PFSK-1 (cell line): ENCODE data around the gene PP2D1.

Source experiments
- FOXP2 ChIP-seq: optimal IDR thresholded peaks from 2 replicates; pipeline ENCODE3; 2011; ENCODE audit warnings: borderline replicate concordance, control low read depth, inconsistent platforms; ENCODE audit not compliant: insufficient read depth; ENCODE audit errors: extremely low read length, extremely low read depth
- POLR2AphosphoS5 ChIP-seq: IDR thresholded peaks from 2 replicates; pipeline ENCODE4 v1.6.1; 2012; ENCODE audit warnings: low read depth, mild to moderate bottlenecking, control low read depth, low read length, moderate library complexity
- SIN3A ChIP-seq: IDR thresholded peaks from 2 replicates; pipeline ENCODE4 v1.6.1; 2012; ENCODE audit warnings: mild to moderate bottlenecking, low read length, moderate library complexity, borderline replicate concordance; ENCODE audit not compliant: insufficient read depth
- TAF1 ChIP-seq: IDR thresholded peaks from 2 replicates; pipeline ENCODE4 v1.6.1; 2012; ENCODE audit warnings: low read length, control low read depth, borderline replicate concordance; ENCODE audit not compliant: insufficient read depth
- TF ChIP-seq, protein P1 (sequence below), 2 experiments: IDR thresholded peaks; 2 replicates each; pipeline versions ENCODE4 v1.6.1 to v1.8.0; 2011 to 2012; ENCODE audit warnings: low read depth in 2 of 2, low read length in 2 of 2, control low read depth in 1 of 2, inconsistent platforms in 1 of 2, mild to moderate bottlenecking in 1 of 2, moderate library complexity in 1 of 2; ENCODE audit not compliant: insufficient read depth in 1 of 2

Gene PP2D1

DNA sequence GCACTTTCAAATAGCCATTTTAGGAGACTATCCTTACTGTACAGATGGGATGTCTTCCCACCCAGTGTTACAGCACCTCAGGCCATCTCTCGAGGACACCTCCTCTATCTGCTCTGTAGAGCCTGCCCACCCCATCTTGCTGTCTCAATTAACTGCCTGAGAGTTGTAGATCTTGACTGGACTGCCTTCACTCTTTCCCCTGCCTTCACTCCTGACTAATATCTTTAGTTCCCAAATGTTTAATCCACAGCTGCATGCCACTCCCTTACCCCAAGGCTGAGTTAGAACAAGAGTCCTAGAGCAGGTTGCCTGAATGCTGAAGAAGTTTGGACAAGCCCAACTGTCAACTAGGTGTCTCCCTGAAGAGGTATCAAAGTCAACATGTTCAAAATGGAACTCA lies 1.3 kb upstream of the PP2D1 start:
- TF ChIP-seq TAF1, result no peak
- no peak for TF ChIP-seq FOXP2
- TF ChIP-seq POLR2AphosphoS5, result no peak
- TF ChIP-seq, protein P1, sequence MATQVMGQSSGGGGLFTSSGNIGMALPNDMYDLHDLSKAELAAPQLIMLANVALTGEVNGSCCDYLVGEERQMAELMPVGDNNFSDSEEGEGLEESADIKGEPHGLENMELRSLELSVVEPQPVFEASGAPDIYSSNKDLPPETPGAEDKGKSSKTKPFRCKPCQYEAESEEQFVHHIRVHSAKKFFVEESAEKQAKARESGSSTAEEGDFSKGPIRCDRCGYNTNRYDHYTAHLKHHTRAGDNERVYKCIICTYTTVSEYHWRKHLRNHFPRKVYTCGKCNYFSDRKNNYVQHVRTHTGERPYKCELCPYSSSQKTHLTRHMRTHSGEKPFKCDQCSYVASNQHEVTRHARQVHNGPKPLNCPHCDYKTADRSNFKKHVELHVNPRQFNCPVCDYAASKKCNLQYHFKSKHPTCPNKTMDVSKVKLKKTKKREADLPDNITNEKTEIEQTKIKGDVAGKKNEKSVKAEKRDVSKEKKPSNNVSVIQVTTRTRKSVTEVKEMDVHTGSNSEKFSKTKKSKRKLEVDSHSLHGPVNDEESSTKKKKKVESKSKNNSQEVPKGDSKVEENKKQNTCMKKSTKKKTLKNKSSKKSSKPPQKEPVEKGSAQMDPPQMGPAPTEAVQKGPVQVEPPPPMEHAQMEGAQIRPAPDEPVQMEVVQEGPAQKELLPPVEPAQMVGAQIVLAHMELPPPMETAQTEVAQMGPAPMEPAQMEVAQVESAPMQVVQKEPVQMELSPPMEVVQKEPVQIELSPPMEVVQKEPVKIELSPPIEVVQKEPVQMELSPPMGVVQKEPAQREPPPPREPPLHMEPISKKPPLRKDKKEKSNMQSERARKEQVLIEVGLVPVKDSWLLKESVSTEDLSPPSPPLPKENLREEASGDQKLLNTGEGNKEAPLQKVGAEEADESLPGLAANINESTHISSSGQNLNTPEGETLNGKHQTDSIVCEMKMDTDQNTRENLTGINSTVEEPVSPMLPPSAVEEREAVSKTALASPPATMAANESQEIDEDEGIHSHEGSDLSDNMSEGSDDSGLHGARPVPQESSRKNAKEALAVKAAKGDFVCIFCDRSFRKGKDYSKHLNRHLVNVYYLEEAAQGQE (IDR thresholded peaks at IDR 0.05; ENCODE audit: insufficient read depth in 1 of 2, low read depth in 2 of 2, low read length in 2 of 2), result no peak
- TF ChIP-seq SIN3A, result no peak

DNA sequence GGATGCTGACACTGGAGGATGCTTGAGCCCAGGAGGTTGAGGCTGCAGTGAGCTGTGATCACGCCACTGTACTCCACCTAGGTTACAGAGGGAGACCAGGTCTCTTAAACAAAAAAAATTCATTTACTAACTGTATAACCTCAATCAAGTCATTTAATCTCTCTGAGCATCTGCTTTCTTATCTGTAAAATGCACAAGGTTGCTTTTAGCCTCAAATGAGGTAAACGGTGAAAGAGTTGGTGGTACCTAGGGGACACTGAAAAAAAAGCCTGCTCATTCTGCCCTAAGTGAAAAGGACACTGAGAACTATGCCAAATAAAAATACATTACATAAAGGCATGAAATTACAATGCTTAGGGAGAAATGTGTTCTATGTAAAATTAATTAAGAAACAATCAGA lies 3.4 kb downstream of the PP2D1 start:
- TF ChIP-seq POLR2AphosphoS5, result no peak
- TF ChIP-seq SIN3A, result no peak
- TF ChIP-seq, protein P1 (IDR thresholded peaks at IDR 0.05; ENCODE audit: insufficient read depth in 1 of 2, low read depth in 2 of 2, low read length in 2 of 2), result no peak
- TF ChIP-seq FOXP2, result no peak
- no peak for TF ChIP-seq TAF1

DNA sequence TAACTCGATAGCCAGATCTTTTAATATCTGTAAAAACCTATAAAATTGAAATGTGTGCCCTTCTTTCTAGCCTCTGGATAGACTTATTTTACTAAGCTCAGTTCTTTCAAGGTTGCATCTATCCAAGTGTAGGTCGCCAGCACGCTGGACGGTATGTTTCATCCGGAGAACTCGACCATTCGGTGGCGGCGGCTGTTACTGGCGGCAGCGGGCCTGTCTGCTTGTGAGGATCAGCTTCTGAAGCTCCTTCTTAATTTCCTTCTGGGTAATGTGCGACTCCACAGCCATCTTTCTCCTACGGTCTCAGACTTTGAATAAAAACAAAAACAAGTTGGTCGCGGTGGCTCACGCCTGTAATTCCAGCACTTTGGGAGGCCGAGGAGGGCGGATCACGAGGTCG lies 4.1 kb downstream of the PP2D1 start:
- no peak for TF ChIP-seq FOXP2
- TF ChIP-seq, protein P1 (IDR thresholded peaks at IDR 0.05; ENCODE audit: insufficient read depth in 1 of 2, low read depth in 2 of 2, low read length in 2 of 2), result no peak
- no peak for TF ChIP-seq SIN3A
- no peak for TF ChIP-seq POLR2AphosphoS5
- TF ChIP-seq TAF1, result no peak

DNA sequence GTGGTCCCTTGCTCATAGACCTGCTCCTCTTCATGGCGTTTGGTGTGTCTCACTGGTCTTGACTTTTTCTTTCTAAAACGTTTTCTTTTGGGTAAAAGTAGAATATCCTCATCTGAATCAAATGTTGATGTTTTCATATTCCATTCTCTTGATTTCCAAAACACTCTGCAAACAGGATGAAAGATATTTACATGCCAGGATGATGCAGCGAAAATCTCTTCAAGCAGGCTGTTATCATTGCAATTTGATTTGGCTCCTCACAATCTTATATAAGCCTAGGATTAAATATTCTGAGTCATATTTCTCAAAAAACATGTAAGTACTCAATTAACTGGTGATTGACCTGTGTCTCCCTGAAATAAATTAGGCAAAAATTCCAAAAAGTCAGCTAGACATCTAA lies 10.1 kb downstream of the PP2D1 start:
- TF ChIP-seq POLR2AphosphoS5 (no peak), FOXP2 (no peak), SIN3A (no peak), TAF1 (no peak)
- TF ChIP-seq, protein P1 (IDR thresholded peaks at IDR 0.05; ENCODE audit: insufficient read depth in 1 of 2, low read depth in 2 of 2, low read length in 2 of 2), result no peak

DNA sequence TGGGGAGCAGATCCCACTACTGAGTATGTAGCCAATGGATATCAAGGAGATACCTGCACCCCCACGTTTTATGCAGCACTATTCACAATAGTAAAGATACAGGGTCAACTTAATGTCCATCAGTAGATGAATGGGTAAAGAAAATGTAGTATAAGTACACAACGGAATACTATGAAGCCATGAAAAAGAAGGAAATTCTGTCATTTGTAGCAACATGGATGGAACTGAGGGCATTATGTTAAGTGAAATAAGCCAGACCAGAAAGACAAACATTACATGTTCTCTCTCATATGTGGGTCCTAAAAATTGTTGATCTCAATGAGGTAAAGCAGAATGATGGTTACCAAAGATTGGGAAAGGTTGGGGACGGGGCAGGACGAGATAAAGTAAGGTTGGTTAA lies 14.6 kb downstream of the PP2D1 start:
- TF ChIP-seq, protein P1 (IDR thresholded peaks at IDR 0.05; ENCODE audit: insufficient read depth in 1 of 2, low read depth in 2 of 2, low read length in 2 of 2), result no peak
- TF ChIP-seq POLR2AphosphoS5 (no peak), FOXP2 (no peak), SIN3A (no peak), TAF1 (no peak)
